PC-9 (cell line): ENCODE results near the gene FRMPD2.

Experiments
- EZH2 ChIP-seq: fragments of 200-600 bp; sonication (generic); IDR thresholded peaks from 2 replicates; pipeline ENCODE4 v1.8.0; 2017; ENCODE audit warnings: antibody characterized with exemption, low read depth
- TF ChIP-seq, protein P1 (sequence below): fragments of 200-600 bp; sonication (generic); conservative IDR thresholded peaks from 2 replicates; pipeline ENCODE4 v1.6.1; 2017; ENCODE audit warnings: mixed run types, antibody characterized with exemption, mild to moderate bottlenecking, moderate library complexity

DNA sequence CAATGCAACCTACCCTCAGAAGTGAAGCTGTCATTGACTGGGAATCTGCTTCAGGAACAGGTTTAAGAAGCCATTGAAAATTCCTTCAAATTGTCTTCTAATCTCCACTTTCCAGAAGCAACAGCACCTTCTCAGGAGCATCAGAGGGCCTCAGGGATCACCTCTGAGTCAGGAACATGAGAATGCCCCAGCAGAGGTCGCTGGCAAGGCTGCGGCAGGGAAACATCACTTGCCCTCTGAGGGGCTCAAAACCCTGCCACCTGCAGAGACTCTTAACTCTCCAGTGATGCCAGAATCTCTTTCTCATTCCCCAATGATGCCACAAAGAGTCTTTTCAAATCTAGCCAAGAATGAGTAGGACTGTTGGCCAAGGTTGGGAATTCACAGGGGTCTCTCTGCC is 26.1 kb upstream of the FRMPD2 start:
- TF ChIP-seq, protein P1, sequence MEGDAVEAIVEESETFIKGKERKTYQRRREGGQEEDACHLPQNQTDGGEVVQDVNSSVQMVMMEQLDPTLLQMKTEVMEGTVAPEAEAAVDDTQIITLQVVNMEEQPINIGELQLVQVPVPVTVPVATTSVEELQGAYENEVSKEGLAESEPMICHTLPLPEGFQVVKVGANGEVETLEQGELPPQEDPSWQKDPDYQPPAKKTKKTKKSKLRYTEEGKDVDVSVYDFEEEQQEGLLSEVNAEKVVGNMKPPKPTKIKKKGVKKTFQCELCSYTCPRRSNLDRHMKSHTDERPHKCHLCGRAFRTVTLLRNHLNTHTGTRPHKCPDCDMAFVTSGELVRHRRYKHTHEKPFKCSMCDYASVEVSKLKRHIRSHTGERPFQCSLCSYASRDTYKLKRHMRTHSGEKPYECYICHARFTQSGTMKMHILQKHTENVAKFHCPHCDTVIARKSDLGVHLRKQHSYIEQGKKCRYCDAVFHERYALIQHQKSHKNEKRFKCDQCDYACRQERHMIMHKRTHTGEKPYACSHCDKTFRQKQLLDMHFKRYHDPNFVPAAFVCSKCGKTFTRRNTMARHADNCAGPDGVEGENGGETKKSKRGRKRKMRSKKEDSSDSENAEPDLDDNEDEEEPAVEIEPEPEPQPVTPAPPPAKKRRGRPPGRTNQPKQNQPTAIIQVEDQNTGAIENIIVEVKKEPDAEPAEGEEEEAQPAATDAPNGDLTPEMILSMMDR: no peak
- TF ChIP-seq EZH2: no peak
